Measurements from ENCODE around the gene IL33.
"Not testable (repeated sequence)": the region's sequence is repeated elsewhere in the genome, so short reads cannot be mapped to it uniquely, and the experiment has no call there.

The IL33 gene, protein sequence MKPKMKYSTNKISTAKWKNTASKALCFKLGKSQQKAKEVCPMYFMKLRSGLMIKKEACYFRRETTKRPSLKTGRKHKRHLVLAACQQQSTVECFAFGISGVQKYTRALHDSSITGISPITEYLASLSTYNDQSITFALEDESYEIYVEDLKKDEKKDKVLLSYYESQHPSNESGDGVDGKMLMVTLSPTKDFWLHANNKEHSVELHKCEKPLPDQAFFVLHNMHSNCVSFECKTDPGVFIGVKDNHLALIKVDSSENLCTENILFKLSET

GRCh38 chr9:6215562-6215961 lies at the start of gene IL33:
Gene IL33, plus strand, starts transcription at chr9:6215807. Its CDS starts 25,888 bp downstream, at chr9:6241695.
- no peak for DNase-seq

DNA sequence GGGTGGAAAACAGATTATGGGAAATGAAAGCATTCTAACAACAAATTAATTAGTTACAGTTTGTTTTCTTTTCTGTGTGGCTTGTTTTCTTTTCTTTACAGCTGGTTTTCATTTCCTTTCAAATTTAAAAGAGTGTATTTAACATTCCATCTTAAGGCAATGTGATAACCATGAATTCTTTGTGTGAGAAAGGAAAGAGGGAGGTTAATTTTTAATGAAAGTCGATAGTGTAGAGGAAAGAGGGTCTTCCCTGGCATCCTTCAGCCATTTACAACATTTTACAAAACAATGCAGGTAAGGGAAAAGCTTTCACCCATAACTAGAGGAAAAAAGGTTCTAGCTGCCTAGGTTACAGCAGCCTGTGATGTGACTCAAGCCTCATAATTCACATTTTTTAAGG lies 43.9 kb upstream of the IL33 start:
- no peak for DNase-seq

DNA sequence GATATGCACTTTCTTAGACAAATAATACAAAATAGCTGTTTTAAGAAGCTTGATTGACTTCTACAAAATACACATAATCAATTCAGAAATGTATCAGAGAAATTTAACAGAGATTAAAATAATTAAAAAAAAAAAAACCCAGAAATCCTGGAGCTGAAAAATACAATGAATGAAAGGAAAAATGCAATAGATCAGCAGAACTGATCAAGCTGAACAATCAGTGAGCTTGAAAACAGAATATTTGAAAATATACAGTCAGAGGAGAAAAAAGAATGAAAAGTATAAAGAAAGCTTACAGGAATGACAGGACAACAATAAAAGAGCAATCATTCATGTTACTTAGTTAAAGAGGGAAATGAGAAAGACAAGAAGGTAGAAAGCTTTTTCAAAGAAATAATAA lies 41.7 kb upstream of the IL33 start:
- DNase-seq = no peak

GRCh38 chr9:6182549-6183226 lies 32.9 kb upstream of the IL33 start:
- DNase-seq = not testable (repeated sequence)

GRCh38 chr9:6183227-6183551 lies 32.4 kb upstream of the IL33 start:
- no peak for DNase-seq

DNA sequence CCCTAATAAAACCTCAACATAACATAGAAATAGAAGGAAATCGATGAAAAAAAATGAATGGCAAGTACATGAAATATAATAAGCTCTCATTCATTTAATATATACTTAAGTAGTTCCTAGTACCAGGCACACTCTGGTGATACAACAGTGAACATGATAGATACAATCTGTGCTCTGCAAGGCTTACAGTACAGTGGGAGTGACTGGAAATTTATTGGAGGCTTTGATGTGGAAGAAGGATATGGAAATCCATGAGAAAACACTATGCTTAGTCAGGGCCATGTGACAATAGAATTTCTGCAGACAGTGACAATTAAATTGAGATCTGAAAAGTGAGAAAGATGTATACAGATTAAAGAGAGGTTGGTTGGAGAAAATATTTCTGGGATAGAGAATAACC lies 32.0 kb upstream of the IL33 start:
- no peak for DNase-seq

DNA sequence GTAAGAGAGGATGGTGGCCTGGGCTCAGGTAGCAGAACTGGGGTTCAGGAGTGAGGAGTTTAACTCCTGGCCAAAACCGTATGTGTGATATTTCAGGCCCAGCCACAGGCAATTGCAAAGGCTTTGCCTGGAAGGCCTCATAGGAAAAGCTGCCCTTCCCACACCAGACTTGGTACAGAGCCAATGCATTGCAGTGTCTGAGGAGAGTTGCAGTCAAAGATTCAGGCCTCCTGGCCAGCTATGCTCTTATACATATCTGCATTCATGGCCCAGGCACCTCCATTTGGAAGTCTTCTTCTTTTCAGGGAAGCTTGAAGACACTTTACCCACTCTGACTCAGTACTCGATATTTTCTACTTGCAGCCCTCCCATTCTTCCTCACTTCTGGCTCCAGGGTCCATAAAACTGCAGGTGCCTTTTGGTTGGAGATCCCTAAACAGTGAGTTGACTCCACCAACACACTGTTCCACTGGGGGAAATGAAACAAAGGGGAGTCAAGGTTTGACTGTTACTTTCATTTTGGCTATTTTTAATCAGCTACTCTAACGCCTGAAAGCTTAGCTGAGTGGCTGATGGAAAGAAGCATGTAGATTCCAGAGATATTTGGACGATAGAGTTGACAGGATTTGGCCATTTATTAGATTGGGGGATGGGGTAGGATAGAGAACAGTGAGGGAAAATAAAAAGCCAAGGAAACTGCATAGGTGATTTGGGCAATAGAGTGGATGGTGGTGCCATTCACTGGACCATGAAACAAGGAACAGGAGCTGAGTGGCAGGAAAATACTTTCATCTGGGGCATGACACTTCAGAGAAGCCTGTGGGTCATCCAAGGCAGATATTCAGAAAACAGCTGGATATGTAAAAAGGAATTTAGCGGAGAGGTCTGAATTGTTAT lies 30.6 kb upstream of the IL33 start:
- no peak for DNase-seq

- no peak for DNase-seq
These were observed 28.9 kb upstream of the IL33 start for GRCh38 chr9:6186691-6187090.

DNA sequence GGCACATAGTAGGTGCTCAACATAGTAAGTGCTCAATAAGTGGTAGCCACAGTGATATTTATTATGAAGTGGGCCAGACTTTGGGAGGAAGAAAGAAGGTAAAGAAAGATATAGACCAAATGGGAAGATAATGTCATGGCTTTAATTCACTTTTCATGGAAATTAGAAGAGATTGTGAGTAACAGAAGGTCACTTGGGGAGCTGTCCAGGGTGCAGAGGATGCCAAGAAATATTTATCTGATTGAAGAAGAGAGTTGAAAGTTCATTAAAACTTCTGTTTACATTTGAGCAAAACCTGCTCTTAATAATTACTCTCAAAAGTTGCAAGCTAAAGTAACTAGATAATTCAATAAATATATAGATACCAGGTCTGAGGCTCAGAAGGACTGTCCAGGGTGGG lies 28.3 kb upstream of the IL33 start:
- DNase-seq = no peak

GRCh38 chr9:6188466-6188865 lies 27.1 kb upstream of the IL33 start:
- DNase-seq = no peak

DNA sequence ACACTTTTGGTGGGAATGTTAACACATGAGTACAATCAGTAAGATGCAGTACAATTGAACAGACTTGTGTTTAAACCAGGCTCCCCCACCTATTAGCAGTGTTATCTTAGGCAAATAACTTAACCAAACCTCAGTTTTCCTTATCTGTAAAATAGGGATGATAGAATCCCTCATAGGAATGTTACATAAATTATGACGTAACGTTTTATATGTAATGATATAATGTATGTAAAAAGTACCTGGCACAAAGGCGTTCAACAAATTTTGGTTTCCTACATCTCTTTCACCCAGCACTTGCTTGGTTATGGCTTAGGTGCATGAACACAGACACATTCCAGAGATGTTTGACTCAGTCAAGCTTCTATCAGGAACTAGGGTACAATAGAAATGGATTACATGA lies 26.7 kb upstream of the IL33 start:
- no peak for DNase-seq

- no peak for DNase-seq
These were observed 20.7 kb upstream of the IL33 start for GRCh38 chr9:6194934-6195333.

DNA sequence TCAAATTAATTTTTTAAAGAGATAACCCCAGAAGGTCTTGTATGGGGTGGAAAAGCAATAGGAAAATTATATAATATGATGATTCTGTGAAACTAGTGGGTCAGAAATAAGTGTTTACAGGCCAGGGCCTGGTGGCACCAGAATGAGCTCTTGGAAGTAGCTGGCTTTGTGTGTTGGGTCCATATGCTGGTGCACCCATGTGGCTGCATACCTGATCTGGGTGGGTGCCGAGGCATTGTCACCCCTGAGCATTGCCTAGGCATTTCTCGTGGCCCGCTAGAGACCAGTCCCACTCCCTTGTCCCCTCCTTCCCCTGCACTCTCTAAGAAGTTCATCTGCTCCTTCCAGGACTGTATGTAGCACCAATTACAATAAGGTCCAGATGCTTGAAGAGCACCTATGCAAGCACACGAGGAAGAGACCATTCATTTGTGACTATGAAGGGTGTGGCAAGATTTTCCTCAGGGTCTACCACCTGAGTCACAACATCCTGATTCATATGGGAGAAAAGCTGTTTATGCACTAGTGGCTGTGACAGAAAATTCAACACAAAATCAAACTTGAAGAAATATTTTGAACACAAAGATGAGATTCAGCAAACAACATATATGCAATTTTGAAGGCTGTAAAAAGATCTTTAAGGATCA lies 19.8 kb upstream of the IL33 start:
- DNase-seq = no peak

GRCh38 chr9:6197330-6197729 lies 18.3 kb upstream of the IL33 start:
- no peak for DNase-seq

DNA sequence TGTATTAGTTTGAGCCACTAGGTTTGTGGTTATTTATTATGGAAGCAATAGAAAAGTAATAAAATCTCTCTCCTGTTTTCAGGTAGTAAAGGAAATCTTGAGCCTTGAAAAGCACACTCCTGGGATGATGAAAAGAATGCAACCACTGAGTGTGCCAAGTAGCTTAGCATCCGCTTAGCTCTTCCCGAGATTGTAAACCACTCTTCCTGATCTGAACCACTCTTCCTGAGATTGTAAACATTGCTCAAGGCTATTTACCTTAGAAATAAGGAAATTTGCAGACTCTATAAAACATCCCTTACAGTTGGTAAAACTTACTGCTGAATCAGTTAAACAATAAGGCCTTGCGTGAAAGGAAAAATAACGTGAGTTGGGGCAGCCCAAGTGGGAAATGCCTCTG lies 17.4 kb upstream of the IL33 start:
- no peak for DNase-seq

GRCh38 chr9:6199596-6199995 lies 16.0 kb upstream of the IL33 start:
- no peak for DNase-seq

DNA sequence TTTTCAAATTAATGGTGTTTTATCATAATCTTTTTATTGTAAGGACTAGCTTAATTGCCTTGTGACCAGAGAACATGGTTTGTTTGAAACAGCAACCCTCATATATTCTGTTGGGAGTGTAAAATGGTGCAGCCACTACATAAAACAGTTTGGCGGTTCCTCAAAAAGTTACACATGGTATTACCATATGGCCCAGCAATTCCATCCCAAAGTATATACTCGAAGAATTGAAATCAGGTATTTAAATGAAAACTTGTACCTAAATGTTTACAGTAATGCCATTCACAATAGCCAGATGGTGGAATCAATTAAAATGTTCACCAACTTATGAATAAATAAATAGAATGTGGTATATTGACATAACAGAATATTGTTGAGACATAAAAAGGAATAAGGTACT lies 14.8 kb upstream of the IL33 start:
- DNase-seq = no peak

GRCh38 chr9:6209966-6210365 lies 5.6 kb upstream of the IL33 start:
- DNase-seq = no peak

DNA sequence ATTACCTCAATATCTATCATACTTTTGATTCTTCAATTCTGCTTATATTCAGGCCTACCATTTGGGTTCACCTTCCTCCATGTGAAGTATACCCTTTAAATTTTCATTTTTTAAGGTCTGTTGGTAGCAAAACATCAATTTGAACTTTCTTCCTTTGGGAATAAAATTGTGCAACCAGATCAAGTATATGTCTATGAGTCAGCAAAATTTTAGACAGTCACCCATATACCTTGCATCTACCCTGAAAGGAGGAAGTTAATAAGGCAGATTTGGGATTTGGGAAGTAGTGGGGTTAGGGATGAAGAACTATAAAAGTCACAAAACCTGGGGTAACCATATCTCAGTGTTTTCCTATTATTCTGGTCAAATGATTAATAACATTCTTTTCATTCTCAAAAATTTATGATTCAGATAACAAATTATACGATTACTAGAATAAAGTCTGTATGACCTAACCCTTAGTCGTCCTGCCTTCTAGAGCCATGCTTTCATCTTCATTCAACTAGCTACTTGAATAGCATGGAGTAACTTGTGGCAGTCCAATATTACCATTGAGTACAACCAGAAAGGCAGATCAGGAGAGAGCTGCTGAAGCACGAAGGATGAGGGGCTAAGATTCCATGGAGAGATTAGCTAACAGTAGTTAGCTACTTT lies 2.8 kb upstream of the IL33 start:
- no peak for DNase-seq

DNA sequence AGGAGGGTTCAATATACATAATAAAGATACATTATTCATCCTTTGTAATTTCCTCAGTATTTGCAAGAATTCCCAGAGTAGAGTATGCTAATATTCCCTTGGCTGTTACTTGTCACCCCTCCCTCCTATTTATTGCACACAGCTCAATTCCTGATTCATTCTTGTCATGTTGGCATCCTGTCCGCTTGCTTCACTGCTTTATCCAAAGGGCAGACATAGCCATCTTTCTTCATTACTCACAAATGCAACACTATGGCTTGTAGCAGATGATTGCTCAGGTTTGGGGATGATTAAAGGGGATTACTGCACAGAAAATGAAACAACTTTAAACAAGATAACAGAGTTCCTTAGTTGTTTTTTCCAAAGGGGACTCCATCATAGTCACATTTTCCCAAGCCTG lies 1.2 kb upstream of the IL33 start:
- DNase-seq = no peak

- DNase-seq = no peak
These were observed 704 bp upstream of the IL33 start for GRCh38 chr9:6214903-6215302.

DNA sequence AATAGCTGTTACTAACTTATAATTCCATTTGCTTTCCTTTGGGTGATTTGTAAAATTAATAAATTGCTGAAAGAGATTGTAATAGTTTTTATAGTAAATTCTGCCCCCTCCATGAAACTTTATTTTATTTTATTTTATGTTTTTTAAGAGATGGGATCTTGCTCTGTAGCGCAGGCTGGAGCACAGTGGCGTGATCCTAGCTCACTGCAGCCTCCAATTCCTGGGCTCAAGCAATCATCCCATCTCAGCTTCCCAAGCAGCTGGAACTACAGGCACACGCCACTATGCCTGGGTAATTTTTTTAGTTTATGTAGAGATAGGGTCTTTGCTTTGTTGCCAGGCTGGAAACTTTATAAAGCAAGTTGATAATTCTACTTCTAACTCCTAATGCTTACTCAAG lies 395 bp downstream of the IL33 start:
- DNase-seq = no peak

GRCh38 chr9:6216951-6217350 lies 1.3 kb downstream of the IL33 start:
- DNase-seq = no peak
